Left colon (tissue), 2 donors: ENCODE measurements around the gene CPSF4L. TPM values are rescaled to one million over a fixed set of nuclear protein-coding genes. Genes with fewer than 3 reads are reported as not detected.

Experiments
- ATAC-seq: fragments of 200-7000 bp; cut with Tn5 transposase; one replicate; pipeline ENCODE4 v1.9.1; 2020; ENCODE audit warnings: mild to moderate bottlenecking, moderate library complexity
- DNase-seq, 2 donors: peaks; one replicate each; pipeline ENCODE4 v3.0.0-alpha.2; 2020
- intact Hi-C, 2 donors: fragments of 100-400 bp; cut with DNase I in 1 of 2; cut with micrococcal nuclease in 1 of 2; formaldehyde crosslinking; loops; one replicate each; pipeline versions ENCODE4 v1.11.2 to v1.14.0; 2022; cut with DNase I, micrococcal nuclease
- total RNA-seq, 2 donors: library from RNA; stranded (reverse); fragmentation: NEBNext Ultra II Directional; extraction: Animal tissue kit (Norgen Biotek cat#: 25700); gene quantifications; one replicate each; pipeline ENCODE4 v1.2.1, GENCODE V29; 2021
- donor health status: DM: no; HTN: no; CAD: no.
- donor health status: DM: yes; HTN: yes; CAD: no.

The CPSF4L gene
- total RNA-seq, 2 donors from 2014 or later = 0.20 TPM; not detected in 1

- ATAC-seq = no peak
- DNase-seq = no peak
- intact Hi-C loops = no loop called here
Measured at GRCh38 chr17:73223626-73224230, 38.0 kb downstream of the CPSF4L start.

GRCh38 chr17:73215447-73215846 lies 46.2 kb downstream of the CPSF4L start:
- peak; percentile 34 for ATAC-seq
- intact Hi-C loops = no loop called here
- no peak for DNase-seq

GRCh38 chr17:73214851-73215250 lies 46.8 kb downstream of the CPSF4L start:
- intact Hi-C loops = no loop called here
- ATAC-seq (no peak), DNase-seq (no peak)

- ATAC-seq (no peak), DNase-seq (no peak)
- intact Hi-C loops = no loop called here
Measured at GRCh38 chr17:73214008-73214407, 47.7 kb downstream of the CPSF4L start.

- intact Hi-C loops = no loop called here
- ATAC-seq = no peak
Measured at GRCh38 chr17:73211745-73212144, 49.9 kb downstream of the CPSF4L start.

GRCh38 chr17:73210002-73210678 lies 51.5 kb downstream of the CPSF4L start:
- no peak for DNase-seq
- peak; percentile 11 for ATAC-seq
- intact Hi-C loops = no loop called here

More at GRCh38 chr17:73211745-73212144, 49.9 kb downstream of the CPSF4L start:
- DNase-seq = no peak

- ATAC-seq = no peak
- intact Hi-C loops = no loop called here
- no peak for DNase-seq
Measured at GRCh38 chr17:73209436-73209835, 52.2 kb downstream of the CPSF4L start.

- intact Hi-C loops = no loop called here
- DNase-seq = no peak
Measured at GRCh38 chr17:73208139-73208827, 53.4 kb downstream of the CPSF4L start.

GRCh38 chr17:73205459-73205961 lies 56.2 kb downstream of the CPSF4L start:
- intact Hi-C loops = no loop called here
- DNase-seq = no peak
- no peak for ATAC-seq

More at GRCh38 chr17:73208139-73208827, 53.4 kb downstream of the CPSF4L start:
- no peak for ATAC-seq

GRCh38 chr17:73203788-73204479 lies 57.7 kb downstream of the CPSF4L start:
- DNase-seq (no peak), ATAC-seq (no peak)
- intact Hi-C loops = no loop called here

GRCh38 chr17:73203135-73203787 lies 58.4 kb downstream of the CPSF4L start:
- ATAC-seq (peak; percentile 94), DNase-seq (peak; percentile 65 to 84)
- intact Hi-C loops = no loop called here

GRCh38 chr17:73201215-73202069 lies 60.2 kb downstream of the CPSF4L start:
- ATAC-seq (no peak), DNase-seq (no peak)
- intact Hi-C loops = no loop called here

- DNase-seq (no peak), ATAC-seq (no peak)
- intact Hi-C loops = no loop called here
Measured at GRCh38 chr17:73200476-73200875, 61.2 kb downstream of the CPSF4L start.

- intact Hi-C loops = no loop called here
- no peak for DNase-seq
- no peak for ATAC-seq
Measured at GRCh38 chr17:73199751-73200317, 61.8 kb downstream of the CPSF4L start.

- ATAC-seq (no peak), DNase-seq (no peak)
- intact Hi-C loops = no loop called here
Measured at GRCh38 chr17:73198930-73199260, 62.8 kb downstream of the CPSF4L start.
